SH-SY5Y (cell line): ENCODE results near the gene GRK6.

ENCODE experiments used
- GATA2 ChIP-seq: IDR thresholded peaks from 2 replicates; pipeline ENCODE4 v1.6.1; 2011; ENCODE audit warnings: mild to moderate bottlenecking, low read depth, low read length
- GATA3 ChIP-seq: IDR thresholded peaks from 2 replicates; pipeline ENCODE4 v1.6.1; 2011; ENCODE audit warnings: low read depth, mild to moderate bottlenecking, low read length, moderate library complexity

Gene GRK6

DNA sequence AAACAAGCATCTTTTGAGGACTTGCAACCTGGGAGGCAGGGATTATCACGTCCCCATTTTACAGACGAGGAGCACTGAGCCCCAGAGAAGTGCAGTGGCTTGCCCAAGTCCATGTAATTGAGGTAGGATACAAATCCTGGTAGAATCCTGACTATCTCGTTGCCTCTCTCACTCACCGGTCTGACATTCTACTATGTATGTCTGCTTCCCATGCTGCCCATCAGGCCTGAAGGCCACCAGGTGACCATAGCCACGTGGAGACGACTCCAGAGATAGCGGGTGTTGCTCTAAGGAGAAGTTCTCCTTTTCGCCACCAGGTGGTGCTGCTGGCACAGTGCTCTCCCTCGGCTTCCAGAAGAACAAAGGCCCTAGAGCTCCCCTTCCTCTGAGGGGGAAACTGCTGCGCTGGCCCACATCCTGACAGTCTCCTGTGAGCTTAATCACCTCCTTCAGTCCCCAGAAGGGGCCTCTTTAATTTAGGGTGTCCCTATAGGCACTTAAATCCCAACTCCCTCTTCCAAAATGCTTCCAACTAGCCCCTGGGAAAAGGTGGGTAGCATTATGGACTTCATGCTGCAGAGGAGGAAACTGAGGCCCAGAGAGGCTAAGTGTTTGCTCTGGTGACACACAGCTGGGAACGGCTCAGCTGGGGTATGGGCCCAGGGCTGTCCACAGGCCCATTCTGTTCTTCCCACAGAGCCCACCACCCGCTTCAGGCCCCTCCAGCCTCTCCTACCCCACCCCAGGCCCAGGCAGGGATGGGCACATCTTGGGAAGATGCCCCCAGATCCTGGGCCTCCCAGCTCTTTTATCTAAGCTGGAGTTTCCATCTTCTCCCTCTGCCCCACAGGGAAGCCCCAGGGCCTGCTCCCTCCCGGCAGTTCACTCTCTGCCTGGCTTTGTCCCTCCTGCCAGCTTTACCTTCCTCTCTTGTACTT is 35.8 kb upstream of the GRK6 start:
- no peak for TF ChIP-seq GATA3
- peak; percentile 33; the same call in 1 of the 2 replicates for TF ChIP-seq GATA2

DNA sequence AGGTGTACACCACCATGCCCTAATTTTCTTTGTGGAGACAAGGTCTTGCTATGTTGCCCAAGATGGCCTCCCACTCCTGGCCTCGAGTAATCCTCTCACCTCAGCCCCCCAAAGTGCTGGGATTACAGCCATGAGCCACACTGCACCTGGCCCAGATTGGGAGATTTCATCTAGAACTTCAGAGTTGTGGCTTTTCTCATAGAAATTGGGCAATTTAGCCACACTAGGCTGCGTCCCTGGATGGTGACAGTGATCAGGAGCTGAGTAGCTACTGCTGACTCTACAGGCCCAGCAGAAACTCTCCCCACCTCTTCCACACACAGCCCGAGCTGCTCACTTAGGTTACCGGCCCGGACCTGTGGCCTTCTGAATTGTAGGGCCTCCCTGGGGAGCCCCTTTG is 33.7 kb upstream of the GRK6 start:
- no peak for TF ChIP-seq GATA3
- no peak for TF ChIP-seq GATA2

DNA sequence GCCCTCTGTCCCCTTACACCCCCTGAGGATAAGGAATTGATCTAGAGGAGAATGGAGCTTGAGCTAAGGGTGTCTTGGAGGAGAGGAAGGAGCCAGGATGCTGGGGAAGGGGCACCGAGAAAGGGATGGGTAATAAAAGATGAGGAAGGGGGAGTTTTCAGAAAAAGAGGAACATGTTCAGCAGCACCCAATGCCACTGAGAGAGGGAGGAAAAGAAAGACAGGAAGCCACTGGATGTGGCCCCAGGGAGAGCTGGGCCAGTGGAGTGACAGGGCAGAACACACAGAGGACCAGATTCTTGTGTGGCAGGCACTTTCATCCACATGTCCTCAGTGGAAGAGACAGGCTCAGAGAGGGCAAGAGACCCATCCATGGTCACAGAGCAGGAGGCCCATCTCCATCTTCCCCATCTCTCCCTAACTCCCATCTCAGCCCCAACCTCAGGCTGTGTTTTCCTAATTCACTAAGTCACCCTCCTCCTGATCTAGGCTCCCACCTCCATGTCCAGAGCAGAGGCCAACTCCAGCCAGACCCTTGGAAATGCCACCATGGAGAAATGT is 33.2 kb upstream of the GRK6 start:
- TF ChIP-seq GATA2 = no peak
- no peak for TF ChIP-seq GATA3

DNA sequence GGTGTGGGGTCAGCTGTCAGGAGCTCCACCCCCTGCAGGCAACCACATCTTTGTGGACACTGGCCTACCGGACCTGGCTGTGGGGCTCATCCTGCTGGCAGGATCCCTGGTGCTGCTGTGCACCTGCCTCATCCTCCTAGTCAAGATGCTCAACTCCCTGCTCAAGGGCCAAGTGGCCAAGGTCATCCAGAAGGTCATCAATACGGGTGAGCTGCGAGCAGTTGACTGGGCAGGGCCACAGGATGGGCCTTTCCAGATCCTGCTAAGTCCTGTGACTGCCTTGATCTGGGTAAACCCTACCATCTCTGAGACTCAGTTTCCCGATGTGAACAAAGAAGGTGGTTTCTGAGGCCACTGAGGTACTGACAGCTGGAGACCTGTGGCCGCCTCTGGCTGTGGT is 32.5 kb upstream of the GRK6 start:
- no peak for TF ChIP-seq GATA3
- TF ChIP-seq GATA2 = no peak

DNA sequence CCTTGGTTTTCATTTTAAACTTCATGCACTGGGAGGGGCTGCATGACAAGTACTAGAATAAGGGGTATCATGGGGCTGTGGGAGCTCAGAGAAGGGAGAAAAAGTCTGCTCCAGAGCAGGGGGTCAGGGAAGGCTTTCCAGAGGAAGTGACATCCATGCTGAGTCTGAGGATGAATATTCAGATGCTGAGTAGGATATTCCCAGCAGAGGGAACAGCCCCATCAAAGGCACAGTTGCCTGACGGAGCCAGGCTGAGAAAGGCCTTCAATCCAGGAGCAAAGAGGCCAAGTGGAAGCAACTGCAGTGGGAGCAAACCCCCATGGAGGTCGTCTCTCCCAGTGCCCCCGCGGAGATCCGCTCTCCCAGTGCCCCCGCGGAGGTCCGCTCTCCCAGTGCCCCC is 30.4 kb upstream of the GRK6 start:
- no peak for TF ChIP-seq GATA3

DNA sequence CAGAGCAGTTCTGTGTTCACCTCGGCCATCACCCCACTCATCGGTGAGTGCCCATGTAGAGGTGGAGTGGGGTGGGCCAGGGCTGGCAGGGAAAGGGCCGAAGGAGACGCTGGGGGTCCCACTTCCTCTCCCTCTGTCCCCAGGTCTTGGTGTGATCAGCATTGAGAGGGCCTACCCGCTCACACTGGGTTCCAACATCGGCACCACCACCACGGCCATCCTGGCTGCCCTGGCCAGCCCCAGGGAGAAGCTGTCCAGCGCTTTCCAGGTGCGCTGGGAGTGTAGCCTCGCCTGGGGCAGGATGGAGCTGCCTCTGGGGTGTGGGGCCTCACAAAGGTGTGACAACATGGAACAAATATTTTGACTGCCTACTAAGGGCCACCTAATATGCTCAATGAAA is 29.7 kb upstream of the GRK6 start:
- TF ChIP-seq GATA2 = no peak
- no peak for TF ChIP-seq GATA3

DNA sequence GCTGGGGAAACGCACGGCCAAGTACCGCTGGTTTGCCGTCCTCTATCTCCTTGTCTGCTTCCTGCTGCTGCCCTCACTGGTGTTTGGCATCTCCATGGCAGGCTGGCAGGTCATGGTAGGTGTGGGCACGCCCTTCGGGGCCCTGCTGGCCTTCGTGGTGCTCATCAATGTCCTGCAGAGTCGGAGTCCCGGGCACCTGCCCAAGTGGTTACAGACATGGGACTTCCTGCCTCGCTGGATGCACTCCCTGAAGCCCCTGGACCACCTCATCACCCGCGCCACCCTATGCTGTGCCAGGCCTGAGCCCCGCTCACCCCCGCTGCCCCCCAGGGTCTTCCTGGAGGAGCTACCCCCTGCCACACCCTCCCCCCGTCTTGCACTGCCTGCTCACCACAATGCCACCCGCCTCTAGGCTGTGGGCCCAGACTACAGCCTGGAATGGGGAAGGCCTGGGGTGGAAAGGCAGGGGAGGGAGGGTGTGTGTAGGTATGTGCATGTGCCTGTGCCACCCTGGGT is 28.5 kb upstream of the GRK6 start:
- no peak for TF ChIP-seq GATA2
- no peak for TF ChIP-seq GATA3

DNA sequence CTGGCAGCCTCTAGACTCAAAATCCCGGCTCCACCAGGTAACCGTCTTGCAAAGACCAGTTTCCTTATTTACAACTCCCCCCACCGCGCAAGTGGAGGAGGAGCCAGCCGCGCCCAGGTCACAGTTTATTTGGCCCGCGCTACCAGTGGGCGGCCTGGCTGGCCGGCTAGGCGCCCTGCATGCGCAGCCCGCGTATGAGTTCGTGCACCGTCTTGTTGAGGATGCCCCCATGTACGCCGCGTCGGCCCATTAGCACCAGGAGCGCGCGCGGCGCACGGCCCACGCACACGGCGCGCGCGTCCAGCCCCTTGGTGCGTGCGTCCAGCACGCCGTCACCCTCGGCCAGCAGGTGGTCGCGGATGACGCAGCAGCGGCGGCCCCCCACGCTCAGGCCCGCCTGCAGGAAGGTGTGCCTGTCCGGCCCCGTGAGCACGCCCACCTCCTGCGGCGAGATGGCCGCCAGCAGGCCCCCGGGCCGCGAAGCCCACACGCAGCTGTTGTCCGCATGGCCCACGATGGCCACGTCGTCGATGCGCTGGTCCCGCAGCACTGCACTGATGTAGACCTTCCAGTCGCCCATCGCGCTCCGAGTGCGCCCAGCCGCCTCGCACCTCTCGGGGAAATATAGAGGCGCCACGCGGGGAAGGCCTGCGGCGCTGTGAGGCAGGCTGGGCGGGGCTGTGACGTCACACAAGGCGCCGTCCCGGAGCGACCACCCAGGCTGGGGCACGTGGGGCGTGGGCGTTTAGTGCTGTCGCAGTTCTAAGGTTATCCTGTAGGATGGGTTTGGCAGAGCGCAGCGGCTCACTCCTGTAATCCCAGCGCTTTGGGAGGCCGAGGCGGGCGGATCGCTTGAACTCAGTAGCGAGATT is 26.2 kb upstream of the GRK6 start, which contains the start of gene PFN3:
Gene PFN3, minus strand, starts transcription at position 665 of the 872 bp plus-strand sequence. Its CDS starts 85 bp downstream, at position 580.
- TF ChIP-seq GATA2 (no peak), GATA3 (no peak)

DNA sequence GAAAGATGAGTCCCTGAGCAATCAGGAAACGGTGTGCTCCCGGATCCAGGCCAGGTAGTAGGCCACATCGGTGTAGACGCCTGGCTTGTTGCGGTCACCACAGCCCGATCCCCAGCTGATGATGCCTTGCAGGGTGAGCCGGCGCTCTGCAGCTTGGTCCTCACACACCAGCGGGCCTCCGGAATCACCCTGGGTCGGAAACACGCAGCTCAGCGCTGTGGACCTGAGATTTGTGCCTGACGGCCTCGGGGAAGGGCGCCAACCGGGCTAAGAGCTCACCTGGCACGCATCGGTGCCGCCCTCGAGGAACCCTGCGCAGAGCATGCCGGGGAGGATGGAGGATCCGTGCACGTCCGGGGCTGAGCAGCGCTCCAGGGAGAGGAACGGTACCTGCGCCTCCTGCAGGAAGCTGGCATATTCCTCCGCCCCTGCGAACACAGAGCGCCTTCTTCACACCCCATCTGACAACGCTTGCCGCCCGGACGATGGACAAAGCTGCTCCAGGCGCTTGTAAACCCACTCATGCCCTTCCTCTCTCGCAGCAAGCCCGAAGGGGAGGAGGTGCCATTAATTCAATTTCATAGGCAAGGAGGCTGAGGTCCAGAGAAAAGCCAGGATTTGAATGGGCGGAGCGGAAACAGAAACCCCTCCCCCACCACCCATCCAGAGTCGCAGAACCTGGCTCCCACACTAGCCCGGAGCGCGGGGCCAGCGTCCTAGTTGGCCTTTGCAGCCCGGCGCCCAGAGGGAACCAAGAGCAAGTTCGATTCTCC is 24.0 kb upstream of the GRK6 start:
- TF ChIP-seq GATA3 (no peak), GATA2 (no peak)

DNA sequence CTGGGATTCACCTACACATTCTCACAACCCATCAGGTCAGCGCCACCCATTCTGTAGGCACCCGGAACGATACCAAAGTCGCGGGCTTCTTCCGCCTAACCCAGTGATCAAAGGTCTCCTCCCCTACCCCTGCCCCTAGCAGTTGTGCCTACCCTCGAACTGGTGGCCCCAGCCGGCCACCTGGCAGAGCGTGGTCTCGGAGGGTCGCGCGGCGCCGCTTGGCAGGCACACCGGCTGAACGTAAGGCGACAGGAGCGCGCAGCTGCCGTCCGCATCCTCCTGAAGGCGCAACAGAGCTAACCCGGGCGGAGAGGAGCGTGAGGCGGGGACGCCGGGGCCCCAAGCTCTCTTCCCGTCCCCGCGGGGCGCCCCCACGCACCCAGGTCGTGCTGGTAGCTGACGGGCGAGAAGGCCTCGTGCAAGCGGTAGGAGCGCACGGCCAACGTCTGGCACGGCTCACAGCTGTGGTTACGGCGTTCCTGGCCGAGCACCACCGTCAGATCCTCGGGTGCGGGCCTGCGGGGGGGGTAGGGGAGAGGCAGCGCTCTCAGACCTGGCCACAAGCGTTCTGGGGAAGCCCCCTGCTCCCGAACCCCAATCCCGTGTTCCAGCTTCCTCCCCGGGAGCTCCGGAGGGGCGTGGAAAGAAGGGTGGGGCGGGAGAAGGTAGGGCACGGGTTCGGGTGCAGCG is 23.2 kb upstream of the GRK6 start:
- TF ChIP-seq GATA2 (no peak), GATA3 (no peak)

DNA sequence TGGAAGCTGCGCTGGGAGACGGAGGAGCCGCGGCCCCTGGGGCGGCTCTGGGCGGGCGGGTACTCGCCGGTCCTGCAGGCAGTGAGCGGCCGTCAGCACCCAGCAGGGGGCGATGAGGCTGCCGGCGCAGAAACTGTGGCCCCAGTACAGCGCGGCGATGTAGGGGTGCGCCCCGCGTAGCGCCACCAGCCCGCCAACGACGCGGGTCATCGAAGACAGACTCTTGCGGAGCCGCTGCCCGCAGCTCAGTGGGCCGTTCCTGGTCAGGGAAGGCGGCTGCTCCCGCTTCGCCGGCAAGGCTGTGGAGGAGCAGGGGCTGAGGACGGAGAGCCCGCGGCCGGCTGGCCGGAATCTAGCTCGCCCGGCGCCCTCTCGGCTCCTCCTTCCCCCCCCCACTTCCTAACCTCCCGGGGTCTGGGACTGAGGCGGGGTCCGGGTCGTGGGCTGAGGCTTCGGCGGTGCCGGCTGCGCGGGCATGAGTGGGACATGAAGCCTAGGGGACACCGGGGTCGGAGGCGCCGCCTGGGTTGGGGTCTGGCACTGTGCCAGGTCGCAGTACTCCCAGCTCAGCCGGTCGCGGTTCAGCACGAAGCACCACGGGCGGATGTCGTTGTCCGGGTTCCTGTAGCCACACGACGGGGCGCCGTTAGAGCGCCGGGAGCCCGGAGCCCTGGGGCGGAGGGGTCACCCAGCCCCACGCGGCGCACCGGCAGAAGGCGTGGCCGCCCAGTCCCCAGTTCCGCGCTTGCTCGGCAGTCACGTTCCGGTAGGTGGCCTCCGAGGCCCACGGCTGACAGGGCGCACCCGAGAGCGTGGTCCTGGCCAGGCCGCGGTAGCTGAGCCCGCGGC is 22.5 kb upstream of the GRK6 start:
- TF ChIP-seq GATA3 (no peak), GATA2 (no peak)

DNA sequence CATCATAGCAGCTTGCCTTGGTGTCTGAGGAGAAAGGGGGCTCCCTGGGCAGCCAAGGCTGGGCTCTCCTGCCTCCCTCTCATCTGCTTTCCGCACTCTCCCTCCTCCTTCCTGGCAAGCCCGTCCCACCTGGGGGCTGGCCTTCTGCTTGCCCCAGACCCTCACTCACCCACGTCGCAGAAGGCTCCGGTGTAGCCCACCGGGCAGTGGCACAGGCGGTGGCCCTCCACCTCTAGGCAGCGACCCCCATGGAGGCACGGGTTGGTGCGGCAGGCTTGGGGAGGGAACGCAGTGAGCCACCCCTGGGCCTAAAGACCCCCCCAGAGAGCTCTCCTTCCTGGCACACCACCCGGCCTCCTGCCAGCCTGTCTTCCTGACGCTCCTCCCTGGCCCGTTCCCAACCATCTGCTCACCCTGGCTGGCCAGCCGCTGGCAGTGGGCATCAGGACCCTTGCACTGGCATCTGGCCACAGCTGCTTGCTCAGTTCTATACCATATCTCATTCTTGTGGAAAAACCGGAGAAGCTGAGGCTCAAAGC is 21.8 kb upstream of the GRK6 start:
- TF ChIP-seq GATA3 = no peak
- no peak for TF ChIP-seq GATA2

DNA sequence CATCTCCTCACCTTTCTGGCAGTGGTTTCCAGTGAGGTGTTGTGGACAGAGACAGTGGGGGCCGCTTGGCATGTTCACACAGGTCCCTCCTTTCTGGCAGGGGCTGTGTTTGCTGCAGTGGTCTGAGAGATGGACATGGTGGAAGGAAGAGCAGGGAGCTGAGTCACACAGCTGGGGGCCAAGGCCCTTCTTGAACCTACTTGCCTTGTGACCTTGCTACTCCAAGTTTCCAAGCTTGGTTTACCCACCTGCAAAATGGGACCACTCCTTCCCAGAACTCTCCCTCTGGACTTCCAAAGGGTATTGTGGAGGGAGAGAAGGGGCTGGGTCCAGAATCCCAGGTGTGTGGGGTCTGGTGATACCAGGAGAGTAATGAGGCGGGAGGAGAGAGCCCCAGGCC is 21.2 kb upstream of the GRK6 start:
- TF ChIP-seq GATA3 (no peak), GATA2 (no peak)
